A549 (cell line): ENCODE results near the gene APOBEC3G.

Experiments used
- FOSL2 ChIP-seq, 2 experiments: fragments of 450-650 bp in 1 of 2; fragments of >200 bp in 1 of 2; sonication (Bioruptor Twin) in 1 of 2; formaldehyde crosslinking; IDR thresholded peaks; 2 replicates each; pipeline versions ENCODE4 v1.5.0 to v1.6.1; 2016 to 2020; ENCODE audit warnings: mild to moderate bottlenecking in 1 of 2, moderate library complexity in 1 of 2
- SREBF2 ChIP-seq: fragments of 450-650 bp; IDR thresholded peaks from 2 replicates; pipeline ENCODE4 v1.6.1; 2014; ENCODE audit warnings: mild to moderate bottlenecking, moderate library complexity
- TF ChIP-seq, protein P1 (sequence below): fragments of >200 bp; sonication (Bioruptor Twin); formaldehyde crosslinking; IDR thresholded peaks from 3 replicates; pipeline ENCODE4 v1.5.1; 2016

DNA sequence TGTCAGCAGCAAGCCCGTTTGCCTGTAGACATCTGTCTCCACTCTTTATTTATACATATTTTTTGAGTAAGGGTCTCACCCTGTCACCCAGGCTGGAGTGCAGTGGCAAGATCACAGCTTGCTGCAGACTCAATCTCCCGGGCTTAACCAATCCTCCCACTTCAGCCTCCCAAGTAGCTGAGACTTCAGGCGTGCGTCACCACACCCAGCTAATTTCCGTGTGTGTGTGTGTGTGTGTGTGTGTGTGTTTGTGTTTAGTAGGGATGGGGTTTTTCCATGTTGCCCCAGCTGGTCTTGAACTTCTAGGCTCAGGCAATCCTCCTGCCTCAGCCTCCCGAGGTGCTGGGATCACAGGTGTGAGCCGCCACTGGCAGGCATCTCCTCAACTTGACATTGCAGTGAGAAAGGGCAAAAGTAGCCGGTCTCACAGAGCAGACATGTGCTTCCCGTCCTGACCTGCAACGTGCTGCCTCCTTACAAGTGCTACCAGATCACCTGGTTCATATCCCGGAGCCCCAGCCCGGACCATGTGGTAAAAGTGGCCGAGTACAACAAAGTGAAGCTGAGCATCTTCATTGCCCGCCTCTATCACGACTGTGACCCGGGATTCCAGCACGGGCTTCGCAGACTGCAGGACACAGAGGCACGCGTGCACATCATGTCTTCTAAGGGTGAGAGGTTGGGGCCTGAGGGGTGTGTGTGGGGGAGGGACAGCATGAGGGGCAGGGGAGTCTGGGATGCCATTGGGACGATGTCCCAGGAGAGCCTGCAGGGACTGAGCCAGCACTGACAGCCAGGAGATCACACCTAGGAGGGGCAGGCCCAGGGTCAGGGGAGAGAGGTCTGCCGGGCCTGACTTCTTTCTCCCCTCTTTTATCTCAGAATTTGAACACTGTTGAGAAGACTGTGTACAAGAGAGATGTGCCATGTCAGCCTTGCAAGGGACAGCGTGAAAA, 14.3 kb downstream of the APOBEC3G start:
- TF ChIP-seq FOSL2 (IDR thresholded peaks at IDR 0.05) (no peak), FOSL2 (CRISPR knock-in tag; IDR thresholded peaks at IDR 0.05) (no peak), SREBF2 (no peak)
- TF ChIP-seq, protein P1, sequence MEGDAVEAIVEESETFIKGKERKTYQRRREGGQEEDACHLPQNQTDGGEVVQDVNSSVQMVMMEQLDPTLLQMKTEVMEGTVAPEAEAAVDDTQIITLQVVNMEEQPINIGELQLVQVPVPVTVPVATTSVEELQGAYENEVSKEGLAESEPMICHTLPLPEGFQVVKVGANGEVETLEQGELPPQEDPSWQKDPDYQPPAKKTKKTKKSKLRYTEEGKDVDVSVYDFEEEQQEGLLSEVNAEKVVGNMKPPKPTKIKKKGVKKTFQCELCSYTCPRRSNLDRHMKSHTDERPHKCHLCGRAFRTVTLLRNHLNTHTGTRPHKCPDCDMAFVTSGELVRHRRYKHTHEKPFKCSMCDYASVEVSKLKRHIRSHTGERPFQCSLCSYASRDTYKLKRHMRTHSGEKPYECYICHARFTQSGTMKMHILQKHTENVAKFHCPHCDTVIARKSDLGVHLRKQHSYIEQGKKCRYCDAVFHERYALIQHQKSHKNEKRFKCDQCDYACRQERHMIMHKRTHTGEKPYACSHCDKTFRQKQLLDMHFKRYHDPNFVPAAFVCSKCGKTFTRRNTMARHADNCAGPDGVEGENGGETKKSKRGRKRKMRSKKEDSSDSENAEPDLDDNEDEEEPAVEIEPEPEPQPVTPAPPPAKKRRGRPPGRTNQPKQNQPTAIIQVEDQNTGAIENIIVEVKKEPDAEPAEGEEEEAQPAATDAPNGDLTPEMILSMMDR, result no peak
